CD14-positive monocyte (primary cell): ENCODE data around the gene DGKQ. TPM values are rescaled to one million over a fixed set of nuclear protein-coding genes. Genes with fewer than 3 reads are reported as not detected.

Source experiments
- DNase-seq, 3 donors: peaks; one replicate each; pipeline ENCODE4 v3.0.0-alpha.2; 2011 to 2022
- H2AFZ ChIP-seq: 2 replicates; pipeline ENCODE4 v1.6.0; 2012; ENCODE audit warnings: mild to moderate bottlenecking, low read depth, low read length, inconsistent platforms; ENCODE audit not compliant: insufficient read depth, poor library complexity, severe bottlenecking
- H3K27ac ChIP-seq, 2 donors: 1 replicate in 1 of 2; 2 replicates in 1 of 2; pipeline ENCODE4 v1.5.1; 2012 to 2013; ENCODE audit warnings: low read length in 2 of 2, control low read depth in 1 of 2, inconsistent platforms in 1 of 2, low read depth in 1 of 2, mild to moderate bottlenecking in 1 of 2
- H3K27me3 ChIP-seq, 2 donors: one replicate each; pipeline versions ENCODE4 v1.6.0 to v1.6.1; 2011 to 2013; ENCODE audit warnings: low read length in 2 of 2; ENCODE audit not compliant: control insufficient read depth in 2 of 2, insufficient read depth in 2 of 2
- H3K36me3 ChIP-seq, 2 donors: replicated peaks in 1 of 2; 1 replicate in 1 of 2; 2 replicates in 1 of 2; pipeline versions ENCODE4 v1.5.1 to v1.6.1; 2012 to 2013; ENCODE audit warnings: low read length in 2 of 2, control low read depth in 1 of 2, inconsistent platforms in 1 of 2, mild to moderate bottlenecking in 1 of 2; ENCODE audit not compliant: insufficient read depth in 2 of 2, control insufficient read depth in 1 of 2
- H3K4me1 ChIP-seq, 2 donors: 1 replicate in 1 of 2; 2 replicates in 1 of 2; pipeline versions ENCODE4 v1.5.1 to v1.6.1; 2012 to 2013; ENCODE audit warnings: low read length in 2 of 2, control low read depth in 1 of 2, inconsistent platforms in 1 of 2, mild to moderate bottlenecking in 1 of 2, moderate library complexity in 1 of 2; ENCODE audit not compliant: insufficient read depth in 2 of 2, control insufficient read depth in 1 of 2
- H3K4me2 ChIP-seq: replicated peaks from 2 replicates; pipeline ENCODE3; 2012; ENCODE audit warnings: low read length, moderate library complexity, mild to moderate bottlenecking; ENCODE audit not compliant: poor library complexity, severe bottlenecking; ENCODE audit errors: extremely low read depth
- H3K4me3 ChIP-seq, 3 experiments: fragments of 200-600 bp in 1 of 3; sonication (generic) in 1 of 3; replicated peaks in 1 of 3; 1 replicate in 2 of 3; 2 replicates in 1 of 3; pipeline ENCODE4 v1.5.1; 2011 to 2013; ENCODE audit warnings: low read length in 3 of 3, mild to moderate bottlenecking in 3 of 3, control low read depth in 2 of 3, low read depth in 2 of 3, inconsistent platforms in 1 of 3, moderate library complexity in 1 of 3
- H3K79me2 ChIP-seq: 2 replicates; pipeline ENCODE4 v1.6.0; 2012; ENCODE audit warnings: mild to moderate bottlenecking, control low read depth, inconsistent platforms, low read length, moderate library complexity; ENCODE audit not compliant: insufficient read depth
- H3K9ac ChIP-seq: 2 replicates; pipeline ENCODE4 v1.6.0; 2017; ENCODE audit warnings: low read length, mild to moderate bottlenecking; ENCODE audit not compliant: insufficient read depth, poor library complexity, severe bottlenecking
- H3K9me3 ChIP-seq, 2 donors: replicated peaks in 1 of 2; 1 replicate in 1 of 2; 2 replicates in 1 of 2; pipeline versions ENCODE4 v1.5.1 to v1.6.1; 2012 to 2013; ENCODE audit warnings: low read length in 2 of 2, control low read depth in 1 of 2; ENCODE audit not compliant: control insufficient read depth in 1 of 2, insufficient read depth in 1 of 2
- H4K20me1 ChIP-seq: 2 replicates; pipeline ENCODE4 v1.6.0; 2012; ENCODE audit warnings: mild to moderate bottlenecking, low read length, control low read depth, moderate library complexity; ENCODE audit not compliant: insufficient read depth
- H3K27ac Mint-ChIP-seq, 7 donors: one replicate each; pipeline ENCODE4 v1.8.0; 2020; ENCODE audit warnings: mild to moderate bottlenecking in 7 of 7, mixed read lengths in 7 of 7, moderate library complexity in 6 of 7, inconsistent platforms in 2 of 7
- H3K27me3 Mint-ChIP-seq, 3 donors: one replicate each; pipeline ENCODE4 v1.8.0; 2021 to 2022; ENCODE audit warnings: low read depth in 3 of 3, mild to moderate bottlenecking in 3 of 3, mixed read lengths in 3 of 3, moderate library complexity in 3 of 3, inconsistent platforms in 1 of 3
- H3K36me3 Mint-ChIP-seq, 2 donors: one replicate each; pipeline ENCODE4 v1.8.0; 2020; ENCODE audit warnings: mixed read lengths in 2 of 2, inconsistent platforms in 1 of 2, mild to moderate bottlenecking in 1 of 2
- H3K4me1 Mint-ChIP-seq: one replicate; pipeline ENCODE4 v1.8.0; 2020; ENCODE audit warnings: mild to moderate bottlenecking, mixed read lengths
- H3K4me3 Mint-ChIP-seq, 2 donors: one replicate each; pipeline ENCODE4 v1.8.0; 2020; ENCODE audit warnings: mild to moderate bottlenecking in 2 of 2, mixed read lengths in 2 of 2, moderate library complexity in 1 of 2
- H3K9me3 Mint-ChIP-seq, 7 donors: one replicate each; pipeline ENCODE4 v1.8.0; 2020 to 2022; ENCODE audit warnings: mixed read lengths in 7 of 7, mild to moderate bottlenecking in 6 of 7, moderate library complexity in 6 of 7, inconsistent platforms in 2 of 7
- WGBS: methylation state at CpG from one replicate; pipeline ENCODE4 v1.1.5; 2013; ENCODE audit warnings: missing lambda C conversion rate; ENCODE audit not compliant: insufficient coverage; 5-methylcytosine and 5-hydroxymethylcytosine counted together
- intact Hi-C, 2 donors: fragments of 100-400 bp; cut with micrococcal nuclease; formaldehyde crosslinking; loops; one replicate each; pipeline versions ENCODE4 v1.15.0 to v1.15.1; 2023
- polyA plus RNA-seq, 3 donors: library from polyadenylated mRNA; depleted of rRNA in 1 of 3; unstranded in 2 of 3; stranded (reverse) in 1 of 3; fragments of 300-500 nt in 2 of 3; fragments of >200 nt in 1 of 3; fragmentation: Illumina TruSeq in 2 of 3; gene quantifications; 1 replicate in 2 of 3; 2 replicates in 1 of 3; pipeline ENCODE4 v1.2.3, GENCODE V29; 2012 to 2021
- TF ChIP-seq, protein P1 (sequence below): fragments of 200-600 bp; IDR thresholded peaks from one replicate; pipeline ENCODE4 v1.8.0; 2022; ENCODE audit warnings: antibody characterized with exemption, mild to moderate bottlenecking

DGKQ gene
- polyA plus RNA-seq, 3 donors: 0.58 to 23.1 (median 2.4) TPM

DNA sequence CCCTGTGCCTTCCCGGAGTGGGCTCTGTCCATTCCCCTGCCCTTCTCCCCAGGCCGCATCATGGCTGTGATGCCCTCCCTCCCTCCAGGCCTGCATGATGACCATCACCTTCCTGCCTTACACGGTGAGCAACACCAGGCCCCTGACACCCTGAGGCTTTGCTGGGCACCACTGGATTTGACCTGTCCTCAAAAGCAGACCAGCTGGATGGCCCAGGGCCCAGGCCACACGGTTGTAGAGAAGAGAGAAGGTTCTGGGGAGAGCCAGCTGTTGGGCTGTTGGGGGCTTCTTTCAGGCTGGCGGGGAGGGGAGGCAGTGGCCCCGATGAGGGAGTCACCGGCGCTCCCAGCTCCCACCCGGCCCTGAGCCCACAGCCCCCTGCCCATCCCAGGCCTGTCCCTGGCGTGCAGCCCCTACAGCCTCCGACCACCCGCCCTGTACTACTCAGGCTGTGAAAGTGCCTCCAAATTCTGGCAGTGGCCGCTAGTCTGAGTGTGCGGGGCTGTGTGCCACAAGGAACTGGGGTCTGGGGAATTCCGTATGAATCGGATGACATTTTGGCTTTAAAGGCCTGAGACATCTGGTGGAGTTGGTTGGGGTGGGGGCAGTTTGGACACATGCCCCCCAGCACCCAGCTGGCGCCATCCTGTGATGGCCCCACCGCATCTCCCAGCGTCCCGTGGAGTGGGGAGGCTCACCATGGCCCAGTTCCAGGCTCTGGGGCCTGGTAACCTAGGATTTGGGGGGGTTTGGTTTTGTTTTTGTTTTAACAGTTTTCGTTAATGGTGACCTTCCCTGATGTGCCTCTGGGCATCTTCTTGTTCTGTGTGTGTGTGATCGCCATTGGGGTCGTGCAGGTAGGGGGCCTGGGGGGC, 21.5 kb downstream of the DGKQ start:
- H3K4me1 ChIP-seq: no peaks in the 10 kb centered on the region
- H4K20me1 ChIP-seq: peaks cover 28% of the 10 kb centered on the region
- Mint-ChIP-seq H3K27ac (peak overlapping the region in 1 of 7 donors; percentile 36), H3K4me1 (no peaks in the 10 kb centered on the region), H3K9me3 (peaks cover 0 to 6% (median 0%) of the 10 kb centered on the region in 7 donors), H3K36me3 (peaks cover 35 to 62% of the 10 kb centered on the region in 2 donors), H3K4me3 (no peak overlapping the region), H3K27me3 (peaks cover 0 to 7% (median 2%) of the 10 kb centered on the region in 3 donors)
- H3K36me3 ChIP-seq: peaks cover 32 to 58% of the 10 kb centered on the region in 2 donors
- H3K4me3 ChIP-seq: no peak overlapping the region
- no peak overlapping the region for H3K9ac ChIP-seq
- H3K79me2 ChIP-seq: no peaks in the 10 kb centered on the region
- no peak overlapping the region for H3K27ac ChIP-seq
- 96% methylated on average over 17 of the region's 23 CpGs for WGBS
- H3K4me2 ChIP-seq: no peak overlapping the region
- H3K9me3 ChIP-seq: no peaks in the 10 kb centered on the region
- no peaks in the 10 kb centered on the region for H3K27me3 ChIP-seq
- DNase-seq: no peak
- TF ChIP-seq, protein P1, sequence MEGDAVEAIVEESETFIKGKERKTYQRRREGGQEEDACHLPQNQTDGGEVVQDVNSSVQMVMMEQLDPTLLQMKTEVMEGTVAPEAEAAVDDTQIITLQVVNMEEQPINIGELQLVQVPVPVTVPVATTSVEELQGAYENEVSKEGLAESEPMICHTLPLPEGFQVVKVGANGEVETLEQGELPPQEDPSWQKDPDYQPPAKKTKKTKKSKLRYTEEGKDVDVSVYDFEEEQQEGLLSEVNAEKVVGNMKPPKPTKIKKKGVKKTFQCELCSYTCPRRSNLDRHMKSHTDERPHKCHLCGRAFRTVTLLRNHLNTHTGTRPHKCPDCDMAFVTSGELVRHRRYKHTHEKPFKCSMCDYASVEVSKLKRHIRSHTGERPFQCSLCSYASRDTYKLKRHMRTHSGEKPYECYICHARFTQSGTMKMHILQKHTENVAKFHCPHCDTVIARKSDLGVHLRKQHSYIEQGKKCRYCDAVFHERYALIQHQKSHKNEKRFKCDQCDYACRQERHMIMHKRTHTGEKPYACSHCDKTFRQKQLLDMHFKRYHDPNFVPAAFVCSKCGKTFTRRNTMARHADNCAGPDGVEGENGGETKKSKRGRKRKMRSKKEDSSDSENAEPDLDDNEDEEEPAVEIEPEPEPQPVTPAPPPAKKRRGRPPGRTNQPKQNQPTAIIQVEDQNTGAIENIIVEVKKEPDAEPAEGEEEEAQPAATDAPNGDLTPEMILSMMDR: no peak
- intact Hi-C loops: no loop called here
- H2AFZ ChIP-seq: no peak overlapping the region

DNA sequence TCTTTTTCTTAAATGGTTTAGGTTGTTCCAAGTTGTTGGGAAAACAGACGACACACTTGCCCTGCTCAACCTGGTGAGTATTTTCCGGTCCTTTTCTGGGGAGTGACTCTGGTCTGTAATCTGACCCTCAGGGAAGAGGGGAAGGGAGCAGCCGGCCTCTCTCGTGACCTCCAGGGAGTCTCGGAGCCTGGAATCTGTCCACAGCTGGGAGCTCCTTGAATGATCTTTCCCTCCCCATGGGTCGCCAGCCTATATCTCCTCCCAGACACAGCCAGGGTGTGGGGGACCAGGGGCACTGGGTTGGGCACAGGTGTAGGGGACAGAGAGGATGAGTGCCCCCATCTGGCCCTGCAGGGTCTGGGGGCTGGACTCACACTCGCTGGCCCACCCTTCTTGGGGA, 22.2 kb downstream of the DGKQ start:
- Histone ChIP-seq H2AFZ (no peak overlapping the region), H3K4me2 (no peak overlapping the region), H3K36me3 (peaks cover 30 to 51% of the 10 kb centered on the region in 2 donors), H3K9me3 (no peaks in the 10 kb centered on the region), H3K27ac (no peak overlapping the region), H4K20me1 (peaks cover 34% of the 10 kb centered on the region), H3K79me2 (no peaks in the 10 kb centered on the region), H3K4me1 (no peaks in the 10 kb centered on the region), H3K9ac (no peak overlapping the region), H3K27me3 (peaks cover 0 to 4% of the 10 kb centered on the region in 2 donors), H3K4me3 (no peak overlapping the region)
- WGBS: 100% methylated on average over 2 of the region's 7 CpGs
- Mint-ChIP-seq H3K4me3 (no peak overlapping the region), H3K36me3 (peaks cover 32 to 55% of the 10 kb centered on the region in 2 donors), H3K4me1 (peaks cover 3% of the 10 kb centered on the region), H3K27me3 (peaks cover 0 to 7% (median 2%) of the 10 kb centered on the region in 3 donors), H3K9me3 (peaks cover 0 to 6% (median 0%) of the 10 kb centered on the region in 7 donors), H3K27ac (no peak overlapping the region)
- TF ChIP-seq, protein P1: no peak
- intact Hi-C loops: no loop called here
- no peak for DNase-seq
